ENCODE data around the gene DNAJA4.

DNA sequence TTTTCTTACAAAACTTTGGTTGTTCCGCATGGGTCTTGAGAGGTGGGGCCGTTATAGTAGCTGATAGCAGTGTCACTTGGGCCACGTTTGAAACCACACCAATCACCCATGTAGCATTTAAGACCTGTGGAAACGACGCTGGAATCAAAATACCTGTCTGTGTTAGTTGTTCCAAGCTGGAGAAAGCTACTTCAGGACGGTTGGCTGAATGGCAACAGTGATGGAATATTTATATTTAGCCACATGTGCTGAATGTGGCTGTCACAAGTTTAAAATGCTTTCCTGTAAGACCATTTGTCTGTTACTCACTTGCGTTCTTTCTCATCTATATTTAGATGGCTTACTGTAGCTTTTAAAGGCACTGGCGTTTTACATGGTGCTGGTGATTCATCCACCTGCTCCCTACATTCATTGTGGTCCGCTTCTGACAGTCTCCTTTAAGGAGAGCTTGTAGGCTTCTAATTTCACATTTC is 1.4 kb downstream of the DNAJA4 start:
- TF ChIP-seq POLR2AphosphoS5 (IDR thresholded peaks at IDR 0.05; ENCODE audit: insufficient read depth in 1 of 2, low read depth in 1 of 2): peak in 1 of 2 donors; percentile 56
- TF ChIP-seq, protein P1, sequence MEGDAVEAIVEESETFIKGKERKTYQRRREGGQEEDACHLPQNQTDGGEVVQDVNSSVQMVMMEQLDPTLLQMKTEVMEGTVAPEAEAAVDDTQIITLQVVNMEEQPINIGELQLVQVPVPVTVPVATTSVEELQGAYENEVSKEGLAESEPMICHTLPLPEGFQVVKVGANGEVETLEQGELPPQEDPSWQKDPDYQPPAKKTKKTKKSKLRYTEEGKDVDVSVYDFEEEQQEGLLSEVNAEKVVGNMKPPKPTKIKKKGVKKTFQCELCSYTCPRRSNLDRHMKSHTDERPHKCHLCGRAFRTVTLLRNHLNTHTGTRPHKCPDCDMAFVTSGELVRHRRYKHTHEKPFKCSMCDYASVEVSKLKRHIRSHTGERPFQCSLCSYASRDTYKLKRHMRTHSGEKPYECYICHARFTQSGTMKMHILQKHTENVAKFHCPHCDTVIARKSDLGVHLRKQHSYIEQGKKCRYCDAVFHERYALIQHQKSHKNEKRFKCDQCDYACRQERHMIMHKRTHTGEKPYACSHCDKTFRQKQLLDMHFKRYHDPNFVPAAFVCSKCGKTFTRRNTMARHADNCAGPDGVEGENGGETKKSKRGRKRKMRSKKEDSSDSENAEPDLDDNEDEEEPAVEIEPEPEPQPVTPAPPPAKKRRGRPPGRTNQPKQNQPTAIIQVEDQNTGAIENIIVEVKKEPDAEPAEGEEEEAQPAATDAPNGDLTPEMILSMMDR (IDR thresholded peaks at IDR 0.05): no peak

Data from vagina (tissue), 2 donors.